GM12891 (cell line): Measurements from ENCODE around the gene GPD1L.

ENCODE experiments used
- PAX5 ChIP-seq: IDR thresholded peaks from 2 replicates; pipeline ENCODE4 v1.6.1; 2011; ENCODE audit warnings: low read length, moderate library complexity, mild to moderate bottlenecking; ENCODE audit not compliant: insufficient read depth, severe bottlenecking
- POLR2A ChIP-seq: IDR thresholded peaks from 2 replicates; pipeline ENCODE4 v1.6.1; 2011; ENCODE audit warnings: low read depth, low read length, control low read depth
- POLR2AphosphoS5 ChIP-seq: IDR thresholded peaks from 2 replicates; pipeline ENCODE4 v1.6.1; 2011; ENCODE audit warnings: low read depth, low read length, control low read depth

DNA sequence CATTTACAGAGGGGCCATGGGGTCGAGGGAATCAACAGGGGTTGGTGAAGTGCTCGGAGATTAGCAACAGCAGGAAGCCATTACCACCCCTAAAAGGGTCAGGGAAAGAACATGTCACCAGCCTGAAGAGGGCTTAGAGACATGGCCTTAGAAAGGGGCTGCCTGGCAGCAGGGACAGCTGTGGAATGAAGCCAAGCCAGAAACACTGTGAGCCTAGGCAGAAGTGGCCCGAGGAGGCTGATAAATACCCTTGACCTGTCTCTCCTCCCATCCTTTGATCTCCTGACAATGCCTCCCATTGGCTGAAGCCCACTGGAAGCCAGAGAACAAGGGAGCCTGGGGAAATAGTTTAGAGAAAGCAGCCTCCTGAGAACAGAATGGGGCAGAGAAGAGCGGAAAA lies 31.4 kb downstream of the GPD1L start:
- no peak for TF ChIP-seq POLR2A
- no peak for TF ChIP-seq POLR2AphosphoS5
- TF ChIP-seq PAX5 = no peak
